DOHH2 (cell line): Measurements from ENCODE around the gene CTIF.

ENCODE experiments used
- H3F3A ChIP-seq: fragments of 200-600 bp; sonication (generic), shearing (Covaris generic); 2 replicates; pipeline ENCODE4 v1.6.0; 2016; ENCODE audit warnings: antibody characterized with exemption, mild to moderate bottlenecking; ENCODE audit not compliant: control insufficient read depth, insufficient read depth
- H3K27ac ChIP-seq: fragments of 200-600 bp; sonication (generic); 2 replicates; pipeline ENCODE4 v1.5.1; 2014; ENCODE audit warnings: low read depth, mild to moderate bottlenecking, low read length, moderate library complexity
- H3K27me3 ChIP-seq: fragments of 200-600 bp; sonication (generic); 2 replicates; pipeline ENCODE4 v1.6.1; 2014; ENCODE audit warnings: mild to moderate bottlenecking, low read length, mixed read lengths; ENCODE audit not compliant: control insufficient read depth
- H3K36me3 ChIP-seq: fragments of 200-600 bp; sonication (generic); 2 replicates; pipeline ENCODE4 v1.6.1; 2014; ENCODE audit warnings: mild to moderate bottlenecking, low read length, moderate library complexity, mixed read lengths; ENCODE audit not compliant: control insufficient read depth
- H3K4me1 ChIP-seq: fragments of 200-600 bp; sonication (generic); 2 replicates; pipeline ENCODE4 v1.6.1; 2014; ENCODE audit warnings: mild to moderate bottlenecking, low read length, mixed read lengths; ENCODE audit not compliant: control insufficient read depth
- H3K4me2 ChIP-seq: fragments of 200-600 bp; sonication (generic); 2 replicates; pipeline ENCODE4 v1.6.0; 2014; ENCODE audit warnings: mild to moderate bottlenecking, low read length, moderate library complexity
- H3K4me3 ChIP-seq: fragments of 200-600 bp; sonication (generic); 2 replicates; pipeline ENCODE4 v1.5.1; 2014; ENCODE audit warnings: mild to moderate bottlenecking, low read length, mixed read lengths
- H3K79me2 ChIP-seq: fragments of 200-600 bp; sonication (generic); 2 replicates; pipeline ENCODE4 v1.6.1; 2014; ENCODE audit warnings: mild to moderate bottlenecking, low read length, mixed read lengths; ENCODE audit not compliant: control insufficient read depth
- H3K9me2 ChIP-seq: fragments of 200-600 bp; sonication (generic); replicated peaks from 2 replicates; pipeline ENCODE4 v1.6.1; 2014; ENCODE audit warnings: mild to moderate bottlenecking, low read length, mixed read lengths; ENCODE audit not compliant: control insufficient read depth
- H3K9me3 ChIP-seq: fragments of 200-600 bp; sonication (generic); 2 replicates; pipeline ENCODE4 v1.6.1; 2014; ENCODE audit warnings: antibody characterized with exemption, low read length, mixed read lengths; ENCODE audit not compliant: control insufficient read depth, insufficient read depth
- H4K20me1 ChIP-seq: fragments of 200-600 bp; sonication (generic); 2 replicates; pipeline ENCODE4 v1.6.0; 2014; ENCODE audit warnings: low read depth, mild to moderate bottlenecking, antibody characterized with exemption, low read length, moderate library complexity; ENCODE audit not compliant: control insufficient read depth, insufficient read depth
- EZH2phosphoT487 ChIP-seq: fragments of 200-600 bp; sonication (generic); IDR thresholded peaks from 2 replicates; pipeline ENCODE4 v1.6.1; 2017; ENCODE audit warnings: borderline replicate concordance, mild to moderate bottlenecking, antibody characterized with exemption, low read length, moderate library complexity, mixed read lengths
- TF ChIP-seq, protein P1 (sequence below): fragments of 200-600 bp; sonication (generic); IDR thresholded peaks from one replicate; pipeline ENCODE4 v1.5.1; 2014; ENCODE audit warnings: antibody characterized with exemption, mild to moderate bottlenecking, low read depth, low read length; ENCODE audit not compliant: poor library complexity, severe bottlenecking

CTIF gene

DNA sequence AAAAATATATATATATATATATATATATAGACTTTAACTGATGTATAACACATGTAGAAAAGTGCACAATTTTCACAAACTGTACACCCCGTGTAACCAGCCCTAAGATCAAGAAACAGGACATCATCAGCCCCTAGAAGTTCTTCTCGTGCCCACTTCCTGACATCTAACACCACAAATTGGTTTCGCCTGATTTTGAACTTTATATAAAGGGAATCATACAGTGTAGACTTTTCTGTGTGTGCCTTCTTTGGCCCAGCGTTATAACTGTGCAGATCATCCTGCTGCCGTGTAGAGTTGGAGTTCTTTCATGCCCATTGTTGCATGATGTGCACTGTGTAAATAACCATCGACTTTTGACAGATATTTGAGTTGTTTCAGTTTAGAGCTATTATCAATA, 370.9 kb downstream of the CTIF start:
- H3K27ac ChIP-seq: no peak overlapping the region
- H3K9me2 ChIP-seq: no peaks in the 10 kb centered on the region
- H3K27me3 ChIP-seq: no peaks in the 10 kb centered on the region
- no peaks in the 10 kb centered on the region for H3K79me2 ChIP-seq
- no peak overlapping the region for H3K4me3 ChIP-seq
- no peaks in the 10 kb centered on the region for H3F3A ChIP-seq
- no peaks in the 10 kb centered on the region for H3K36me3 ChIP-seq
- no peaks in the 10 kb centered on the region for H4K20me1 ChIP-seq
- H3K9me3 ChIP-seq: no peaks in the 10 kb centered on the region
- no peak overlapping the region for H3K4me2 ChIP-seq
- H3K4me1 ChIP-seq: no peaks in the 10 kb centered on the region
- TF ChIP-seq EZH2phosphoT487: no peak
- TF ChIP-seq, protein P1, sequence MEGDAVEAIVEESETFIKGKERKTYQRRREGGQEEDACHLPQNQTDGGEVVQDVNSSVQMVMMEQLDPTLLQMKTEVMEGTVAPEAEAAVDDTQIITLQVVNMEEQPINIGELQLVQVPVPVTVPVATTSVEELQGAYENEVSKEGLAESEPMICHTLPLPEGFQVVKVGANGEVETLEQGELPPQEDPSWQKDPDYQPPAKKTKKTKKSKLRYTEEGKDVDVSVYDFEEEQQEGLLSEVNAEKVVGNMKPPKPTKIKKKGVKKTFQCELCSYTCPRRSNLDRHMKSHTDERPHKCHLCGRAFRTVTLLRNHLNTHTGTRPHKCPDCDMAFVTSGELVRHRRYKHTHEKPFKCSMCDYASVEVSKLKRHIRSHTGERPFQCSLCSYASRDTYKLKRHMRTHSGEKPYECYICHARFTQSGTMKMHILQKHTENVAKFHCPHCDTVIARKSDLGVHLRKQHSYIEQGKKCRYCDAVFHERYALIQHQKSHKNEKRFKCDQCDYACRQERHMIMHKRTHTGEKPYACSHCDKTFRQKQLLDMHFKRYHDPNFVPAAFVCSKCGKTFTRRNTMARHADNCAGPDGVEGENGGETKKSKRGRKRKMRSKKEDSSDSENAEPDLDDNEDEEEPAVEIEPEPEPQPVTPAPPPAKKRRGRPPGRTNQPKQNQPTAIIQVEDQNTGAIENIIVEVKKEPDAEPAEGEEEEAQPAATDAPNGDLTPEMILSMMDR: no peak

DNA sequence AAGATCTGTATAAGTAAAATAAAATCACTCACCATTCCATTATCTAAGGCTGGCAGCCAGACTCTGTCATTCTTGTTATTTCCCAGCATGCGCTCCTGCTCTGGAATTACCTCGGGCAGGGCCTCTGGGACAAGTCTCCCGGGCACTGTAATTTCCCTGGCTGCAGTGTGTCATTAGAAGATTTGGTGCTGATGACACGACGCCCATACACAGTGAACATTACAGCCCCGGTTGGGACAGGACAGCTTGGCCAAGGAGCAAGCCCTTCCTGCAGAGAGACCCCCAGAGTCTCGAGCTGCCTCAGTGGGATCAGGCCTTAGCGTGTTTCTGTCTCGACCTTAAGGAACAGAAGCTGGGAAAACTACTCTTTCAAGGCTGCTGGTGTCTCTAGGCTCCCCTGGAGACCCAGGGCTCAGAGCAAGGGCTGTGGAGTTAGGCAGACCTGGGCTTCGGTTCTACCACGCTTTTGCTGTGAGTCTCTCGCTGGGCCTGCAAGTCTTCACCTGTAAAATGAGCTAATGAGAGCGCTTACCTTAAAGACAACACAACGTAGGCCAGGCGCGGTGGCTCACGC, 372.2 kb downstream of the CTIF start:
- Histone ChIP-seq H3K36me3 (no peaks in the 10 kb centered on the region), H3K79me2 (no peaks in the 10 kb centered on the region), H3K27me3 (no peaks in the 10 kb centered on the region), H3K4me1 (no peaks in the 10 kb centered on the region), H3K9me2 (no peaks in the 10 kb centered on the region), H3K27ac (no peak overlapping the region), H3K4me3 (no peak overlapping the region), H3K9me3 (no peaks in the 10 kb centered on the region), H4K20me1 (no peaks in the 10 kb centered on the region), H3F3A (no peaks in the 10 kb centered on the region), H3K4me2 (no peak overlapping the region)
- TF ChIP-seq, protein P1: no peak
